Liver (tissue), 9 donors: ENCODE measurements around the gene PTPRQ. TPM values are rescaled to one million over a fixed set of nuclear protein-coding genes. Genes with fewer than 3 reads are reported as not detected.

ENCODE experiments used
- DNase-seq: peaks from one replicate; pipeline ENCODE4 v3.0.0-alpha.2; 2017; ENCODE audit warnings: low spot score
- H3K27ac ChIP-seq, 2 donors: one replicate each; pipeline ENCODE4 v1.7.0; 2013; ENCODE audit warnings: inconsistent platforms in 2 of 2, low read length in 2 of 2, control low read depth in 1 of 2, low read depth in 1 of 2, mild to moderate bottlenecking in 1 of 2
- H3K27me3 ChIP-seq, 4 donors: one replicate each; pipeline versions ENCODE4 v1.6.1 to v1.7.0; 2013; ENCODE audit warnings: low read length in 3 of 4, inconsistent platforms in 1 of 4, mild to moderate bottlenecking in 1 of 4, moderate library complexity in 1 of 4; ENCODE audit not compliant: control insufficient read depth in 4 of 4, insufficient read depth in 4 of 4
- H3K36me3 ChIP-seq, 4 donors: one replicate each; pipeline versions ENCODE4 v1.6.1 to v1.7.0; 2013; ENCODE audit warnings: low read length in 3 of 4, mild to moderate bottlenecking in 3 of 4, low read depth in 1 of 4, moderate library complexity in 1 of 4; ENCODE audit not compliant: control insufficient read depth in 4 of 4, insufficient read depth in 3 of 4
- H3K4me1 ChIP-seq, 4 donors: one replicate each; pipeline versions ENCODE4 v1.6.1 to v1.7.0; 2013; ENCODE audit warnings: low read length in 3 of 4, mild to moderate bottlenecking in 3 of 4, moderate library complexity in 1 of 4; ENCODE audit not compliant: control insufficient read depth in 4 of 4, insufficient read depth in 4 of 4
- H3K4me3 ChIP-seq, 3 donors: one replicate each; pipeline versions ENCODE4 v1.6.1 to v1.7.0; 2013; ENCODE audit warnings: low read length in 3 of 3, control low read depth in 1 of 3, low read depth in 1 of 3, mild to moderate bottlenecking in 1 of 3
- H3K9ac ChIP-seq, 2 donors: one replicate each; pipeline ENCODE4 v1.7.0; 2013; ENCODE audit warnings: low read length in 2 of 2, mild to moderate bottlenecking in 2 of 2, moderate library complexity in 2 of 2, control low read depth in 1 of 2, low read depth in 1 of 2
- H3K9me3 ChIP-seq, 4 donors: one replicate each; pipeline versions ENCODE4 v1.6.1 to v1.7.0; 2013; ENCODE audit warnings: low read length in 3 of 4; ENCODE audit not compliant: control insufficient read depth in 4 of 4
- EGR1 ChIP-seq, 2 donors: IDR thresholded peaks; 2 replicates each; pipeline ENCODE4 v1.6.1; 2016 to 2018; ENCODE audit warnings: antibody characterized with exemption in 2 of 2, low read depth in 2 of 2
- FOXA1 ChIP-seq: IDR thresholded peaks from 2 replicates; pipeline ENCODE4 v1.6.1; 2016; ENCODE audit warnings: antibody characterized with exemption
- FOXA2 ChIP-seq: IDR thresholded peaks from 2 replicates; pipeline ENCODE4 v1.6.1; 2016; ENCODE audit warnings: antibody characterized with exemption
- GABPA ChIP-seq, 2 donors: IDR thresholded peaks in 1 of 2; conservative IDR thresholded peaks in 1 of 2; 2 replicates each; pipeline ENCODE4 v1.6.1; 2016; ENCODE audit warnings: antibody characterized with exemption in 2 of 2, mild to moderate bottlenecking in 1 of 2, moderate library complexity in 1 of 2
- JUND ChIP-seq, 2 donors: IDR thresholded peaks; 2 replicates each; pipeline ENCODE4 v1.6.1; 2016; ENCODE audit warnings: antibody characterized with exemption in 2 of 2
- NR2F2 ChIP-seq: IDR thresholded peaks from 2 replicates; pipeline ENCODE4 v1.6.1; 2016; ENCODE audit warnings: antibody characterized with exemption
- RXRA ChIP-seq, 2 donors: IDR thresholded peaks; 2 replicates each; pipeline ENCODE4 v1.6.1; 2017 to 2018; ENCODE audit warnings: antibody characterized with exemption in 2 of 2, mild to moderate bottlenecking in 1 of 2
- SP1 ChIP-seq: IDR thresholded peaks from 2 replicates; pipeline ENCODE4 v1.6.1; 2018; ENCODE audit warnings: antibody characterized with exemption, mild to moderate bottlenecking
- TAF1 ChIP-seq: conservative IDR thresholded peaks from 2 replicates; pipeline ENCODE4 v1.6.1; 2016; ENCODE audit warnings: antibody characterized with exemption, mild to moderate bottlenecking
- YY1 ChIP-seq: IDR thresholded peaks from 2 replicates; pipeline ENCODE4 v1.6.1; 2016; ENCODE audit warnings: antibody characterized with exemption, mild to moderate bottlenecking
- whole genome bisulfite sequencing: extraction: QIAGEN DNeasy Blood & Tissue Kit; methylation state at CpG from one replicate; pipeline ENCODE4 v1.1.7; 2013; 5-methylcytosine and 5-hydroxymethylcytosine counted together
- polyA plus RNA-seq, 2 donors: library from polyadenylated mRNA; stranded (reverse) in 1 of 2; unstranded in 1 of 2; fragments of 200-250 nt in 1 of 2; fragments of >200 nt in 1 of 2; fragmentation: Nextera tagmentation in 1 of 2; extraction: Ambion mirVana in 1 of 2; gene quantifications; one replicate each; pipeline versions ENCODE4 v1.2.1 to v1.2.3, GENCODE V29; 2013 to 2015
- total RNA-seq, 2 donors: library from RNA; depleted of rRNA; stranded (reverse); fragments of >200 nt; gene quantifications; one replicate each; pipeline ENCODE4 v1.2.3, GENCODE V29; 2014
- TF ChIP-seq, protein P1 (sequence below): IDR thresholded peaks from 2 replicates; pipeline ENCODE4 v1.6.1; 2016; ENCODE audit warnings: antibody characterized with exemption, mild to moderate bottlenecking
- TF ChIP-seq, protein P2 (sequence below): IDR thresholded peaks from 2 replicates; pipeline ENCODE4 v1.6.1; 2016; ENCODE audit warnings: antibody characterized with exemption
- TF ChIP-seq, protein P3 (sequence below): IDR thresholded peaks from 2 replicates; pipeline ENCODE4 v1.6.1; 2016; ENCODE audit warnings: antibody characterized with exemption
- TF ChIP-seq, protein P4 (sequence below): fragments of 150-350 bp; IDR thresholded peaks from 2 replicates; pipeline ENCODE4 v1.5.1; 2017; ENCODE audit warnings: improper control_type of control experiment, low read depth, low read length; ENCODE audit not compliant: missing input control
- TF ChIP-seq, protein P5 (sequence below): IDR thresholded peaks from 2 replicates; pipeline ENCODE4 v1.6.1; 2016; ENCODE audit warnings: antibody characterized with exemption
- donor health status: healthy.
- donor health status: healthy.
- donor health status: healthy.
- donor health status: healthy.
- donor health status: healthy.

The PTPRQ gene
- total and polyA plus RNA-seq, 4 donors: 0.02 to 0.08 (median 0.04) TPM

DNA sequence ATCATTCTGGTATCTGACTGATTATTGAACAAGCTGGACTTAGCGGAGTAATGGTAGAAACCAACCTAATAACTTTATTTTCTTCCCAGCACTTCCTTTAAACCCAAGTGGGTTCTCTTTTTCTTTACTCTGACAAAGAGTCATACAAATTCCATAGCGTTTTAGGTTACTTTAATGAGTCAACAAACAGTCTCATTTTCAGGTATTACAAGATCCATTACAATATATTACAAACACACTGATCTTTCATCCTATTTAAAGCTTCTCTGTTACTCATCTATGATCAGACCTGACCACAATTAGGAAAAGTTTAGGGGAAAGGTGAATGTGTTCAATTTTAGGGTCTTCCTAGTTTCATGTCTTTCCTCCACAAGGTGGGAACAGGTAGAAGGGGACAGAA is 39.4 kb upstream of the PTPRQ start:
- Histone ChIP-seq H3K4me1 (no peaks in the 10 kb centered on the region), H3K36me3 (no peaks in the 10 kb centered on the region), H3K4me3 (no peak overlapping the region), H3K27me3 (peaks cover 0 to 3% (median 0%) of the 10 kb centered on the region in 4 donors), H3K27ac (no peak overlapping the region), H3K9ac (no peak overlapping the region), H3K9me3 (no peaks in the 10 kb centered on the region)
- TF ChIP-seq EGR1 (IDR thresholded peaks at IDR 0.05; ENCODE audit: low read depth in 2 of 2) (no peak), FOXA1 (no peak), SP1 (no peak), NR2F2 (no peak), RXRA (IDR thresholded peaks at IDR 0.05) (no peak), TAF1 (no peak), FOXA2 (no peak)
- TF ChIP-seq, protein P1, sequence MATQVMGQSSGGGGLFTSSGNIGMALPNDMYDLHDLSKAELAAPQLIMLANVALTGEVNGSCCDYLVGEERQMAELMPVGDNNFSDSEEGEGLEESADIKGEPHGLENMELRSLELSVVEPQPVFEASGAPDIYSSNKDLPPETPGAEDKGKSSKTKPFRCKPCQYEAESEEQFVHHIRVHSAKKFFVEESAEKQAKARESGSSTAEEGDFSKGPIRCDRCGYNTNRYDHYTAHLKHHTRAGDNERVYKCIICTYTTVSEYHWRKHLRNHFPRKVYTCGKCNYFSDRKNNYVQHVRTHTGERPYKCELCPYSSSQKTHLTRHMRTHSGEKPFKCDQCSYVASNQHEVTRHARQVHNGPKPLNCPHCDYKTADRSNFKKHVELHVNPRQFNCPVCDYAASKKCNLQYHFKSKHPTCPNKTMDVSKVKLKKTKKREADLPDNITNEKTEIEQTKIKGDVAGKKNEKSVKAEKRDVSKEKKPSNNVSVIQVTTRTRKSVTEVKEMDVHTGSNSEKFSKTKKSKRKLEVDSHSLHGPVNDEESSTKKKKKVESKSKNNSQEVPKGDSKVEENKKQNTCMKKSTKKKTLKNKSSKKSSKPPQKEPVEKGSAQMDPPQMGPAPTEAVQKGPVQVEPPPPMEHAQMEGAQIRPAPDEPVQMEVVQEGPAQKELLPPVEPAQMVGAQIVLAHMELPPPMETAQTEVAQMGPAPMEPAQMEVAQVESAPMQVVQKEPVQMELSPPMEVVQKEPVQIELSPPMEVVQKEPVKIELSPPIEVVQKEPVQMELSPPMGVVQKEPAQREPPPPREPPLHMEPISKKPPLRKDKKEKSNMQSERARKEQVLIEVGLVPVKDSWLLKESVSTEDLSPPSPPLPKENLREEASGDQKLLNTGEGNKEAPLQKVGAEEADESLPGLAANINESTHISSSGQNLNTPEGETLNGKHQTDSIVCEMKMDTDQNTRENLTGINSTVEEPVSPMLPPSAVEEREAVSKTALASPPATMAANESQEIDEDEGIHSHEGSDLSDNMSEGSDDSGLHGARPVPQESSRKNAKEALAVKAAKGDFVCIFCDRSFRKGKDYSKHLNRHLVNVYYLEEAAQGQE: no peak
- TF ChIP-seq, protein P2, sequence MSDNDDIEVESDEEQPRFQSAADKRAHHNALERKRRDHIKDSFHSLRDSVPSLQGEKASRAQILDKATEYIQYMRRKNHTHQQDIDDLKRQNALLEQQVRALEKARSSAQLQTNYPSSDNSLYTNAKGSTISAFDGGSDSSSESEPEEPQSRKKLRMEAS: no peak
- TF ChIP-seq, protein P3, sequence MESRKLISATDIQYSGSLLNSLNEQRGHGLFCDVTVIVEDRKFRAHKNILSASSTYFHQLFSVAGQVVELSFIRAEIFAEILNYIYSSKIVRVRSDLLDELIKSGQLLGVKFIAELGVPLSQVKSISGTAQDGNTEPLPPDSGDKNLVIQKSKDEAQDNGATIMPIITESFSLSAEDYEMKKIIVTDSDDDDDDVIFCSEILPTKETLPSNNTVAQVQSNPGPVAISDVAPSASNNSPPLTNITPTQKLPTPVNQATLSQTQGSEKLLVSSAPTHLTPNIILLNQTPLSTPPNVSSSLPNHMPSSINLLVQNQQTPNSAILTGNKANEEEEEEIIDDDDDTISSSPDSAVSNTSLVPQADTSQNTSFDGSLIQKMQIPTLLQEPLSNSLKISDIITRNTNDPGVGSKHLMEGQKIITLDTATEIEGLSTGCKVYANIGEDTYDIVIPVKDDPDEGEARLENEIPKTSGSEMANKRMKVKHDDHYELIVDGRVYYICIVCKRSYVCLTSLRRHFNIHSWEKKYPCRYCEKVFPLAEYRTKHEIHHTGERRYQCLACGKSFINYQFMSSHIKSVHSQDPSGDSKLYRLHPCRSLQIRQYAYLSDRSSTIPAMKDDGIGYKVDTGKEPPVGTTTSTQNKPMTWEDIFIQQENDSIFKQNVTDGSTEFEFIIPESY: no peak
- TF ChIP-seq, protein P4, sequence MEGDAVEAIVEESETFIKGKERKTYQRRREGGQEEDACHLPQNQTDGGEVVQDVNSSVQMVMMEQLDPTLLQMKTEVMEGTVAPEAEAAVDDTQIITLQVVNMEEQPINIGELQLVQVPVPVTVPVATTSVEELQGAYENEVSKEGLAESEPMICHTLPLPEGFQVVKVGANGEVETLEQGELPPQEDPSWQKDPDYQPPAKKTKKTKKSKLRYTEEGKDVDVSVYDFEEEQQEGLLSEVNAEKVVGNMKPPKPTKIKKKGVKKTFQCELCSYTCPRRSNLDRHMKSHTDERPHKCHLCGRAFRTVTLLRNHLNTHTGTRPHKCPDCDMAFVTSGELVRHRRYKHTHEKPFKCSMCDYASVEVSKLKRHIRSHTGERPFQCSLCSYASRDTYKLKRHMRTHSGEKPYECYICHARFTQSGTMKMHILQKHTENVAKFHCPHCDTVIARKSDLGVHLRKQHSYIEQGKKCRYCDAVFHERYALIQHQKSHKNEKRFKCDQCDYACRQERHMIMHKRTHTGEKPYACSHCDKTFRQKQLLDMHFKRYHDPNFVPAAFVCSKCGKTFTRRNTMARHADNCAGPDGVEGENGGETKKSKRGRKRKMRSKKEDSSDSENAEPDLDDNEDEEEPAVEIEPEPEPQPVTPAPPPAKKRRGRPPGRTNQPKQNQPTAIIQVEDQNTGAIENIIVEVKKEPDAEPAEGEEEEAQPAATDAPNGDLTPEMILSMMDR: no peak
- TF ChIP-seq, protein P5, sequence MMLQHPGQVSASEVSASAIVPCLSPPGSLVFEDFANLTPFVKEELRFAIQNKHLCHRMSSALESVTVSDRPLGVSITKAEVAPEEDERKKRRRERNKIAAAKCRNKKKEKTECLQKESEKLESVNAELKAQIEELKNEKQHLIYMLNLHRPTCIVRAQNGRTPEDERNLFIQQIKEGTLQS: no peak
- 61% methylated on average over 2 of the region's 2 CpGs for WGBS
- DNase-seq: no peak

DNA sequence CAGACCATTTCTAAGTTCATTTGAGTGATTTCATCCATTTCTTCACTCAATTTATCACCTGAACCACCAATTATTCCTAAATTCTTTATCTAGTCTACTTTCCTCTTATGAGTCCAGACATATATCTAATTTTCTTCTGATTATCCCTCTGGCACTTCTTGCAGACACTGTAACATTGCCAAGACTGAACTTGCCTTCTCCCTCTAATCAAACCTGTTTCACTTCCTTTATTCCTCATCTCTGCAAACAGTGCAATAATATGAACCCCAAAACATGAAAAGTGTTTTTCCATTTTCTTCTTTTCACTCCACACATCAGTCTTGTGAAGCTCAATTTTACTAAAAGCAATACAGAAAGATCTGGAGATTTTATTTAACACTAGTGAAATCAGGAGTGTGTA is 37.8 kb upstream of the PTPRQ start:
- H3K9ac ChIP-seq: no peak overlapping the region
- no peak overlapping the region for H3K4me3 ChIP-seq
- H3K27me3 ChIP-seq: peaks cover 0 to 5% (median 0%) of the 10 kb centered on the region in 4 donors
- H3K9me3 ChIP-seq: no peaks in the 10 kb centered on the region
- no peaks in the 10 kb centered on the region for H3K4me1 ChIP-seq
- H3K36me3 ChIP-seq: no peaks in the 10 kb centered on the region
- H3K27ac ChIP-seq: no peak overlapping the region
- DNase-seq: no peak
- TF ChIP-seq, protein P3: no peak
- TF ChIP-seq GABPA (IDR thresholded peaks at IDR 0.05 in 1 of 2, conservative IDR thresholded peaks at IDR 0.05 in 1 of 2): no peak
- TF ChIP-seq, protein P2: no peak
- TF ChIP-seq YY1: no peak
- TF ChIP-seq, protein P1: no peak
- no peak for TF ChIP-seq JUND (IDR thresholded peaks at IDR 0.05)
- TF ChIP-seq, protein P5: no peak
